ENCODE data around the gene RCVRN.

Gene RCVRN

DNA sequence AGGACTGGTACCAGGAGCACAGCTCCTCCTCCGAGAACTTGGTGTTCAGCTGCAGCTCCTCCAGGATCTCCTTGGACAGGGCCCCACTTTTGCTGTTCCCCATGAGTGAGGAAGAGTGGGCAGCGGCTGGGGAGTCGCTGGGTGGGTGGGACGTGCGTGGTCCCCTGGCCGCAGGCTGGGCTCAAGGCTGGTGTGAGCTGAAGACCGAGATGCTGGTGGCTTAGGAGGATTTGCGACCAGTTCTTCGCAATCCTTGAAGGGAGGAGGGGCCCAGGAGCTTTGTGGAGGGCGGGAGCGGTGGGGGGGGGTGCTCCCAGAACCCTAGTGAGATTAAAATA lies at the start of gene RCVRN:
TSS of gene RCVRN (minus strand) at position 194 of the 338 bp plus-strand sequence. CDS start at position 103, 91 bp downstream.
- DNase-seq, result no peak
- in situ Hi-C loops (cut with HindIII; ENCODE audit: low pct_ligation_motif_present, low pct_unique_long_range_greater_than_20kb, low sequenced_read_pairs), result no loop called here

DNA sequence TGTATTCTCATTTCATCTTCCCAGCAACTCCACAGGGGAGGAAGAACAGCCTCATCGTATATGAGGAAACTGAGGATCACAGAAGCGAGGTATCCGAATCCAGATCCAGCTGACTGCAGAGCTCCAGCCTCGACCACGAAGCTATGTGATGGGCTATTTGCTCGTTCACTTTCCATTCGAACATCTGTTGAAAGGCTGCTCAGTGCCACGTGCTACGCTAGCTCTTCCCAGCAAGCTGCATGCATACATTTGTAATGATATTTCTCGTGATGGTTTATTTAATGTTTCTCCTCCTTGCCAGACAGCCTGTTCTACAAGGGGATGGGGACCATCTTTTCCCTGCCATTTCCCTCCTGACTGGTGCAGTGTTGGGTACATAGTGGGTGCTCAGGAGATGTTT lies 48.4 kb upstream of the RCVRN start:
- in situ Hi-C loops (cut with HindIII; ENCODE audit: low pct_ligation_motif_present, low pct_unique_long_range_greater_than_20kb, low sequenced_read_pairs), result no loop called here
- no peak for DNase-seq

- in situ Hi-C loops (cut with HindIII; ENCODE audit: low pct_ligation_motif_present, low pct_unique_long_range_greater_than_20kb, low sequenced_read_pairs), result no loop called here
- no peak for DNase-seq
Measured at GRCh38 chr17:9951803-9952202, 46.7 kb upstream of the RCVRN start.

- in situ Hi-C loops (cut with HindIII; ENCODE audit: low pct_ligation_motif_present, low pct_unique_long_range_greater_than_20kb, low sequenced_read_pairs), result no loop called here
- DNase-seq, result no peak
Measured at GRCh38 chr17:9948928-9949327, 43.9 kb upstream of the RCVRN start.

GRCh38 chr17:9944704-9945103 lies 39.6 kb upstream of the RCVRN start:
- no peak for DNase-seq
- in situ Hi-C loops (cut with HindIII; ENCODE audit: low pct_ligation_motif_present, low pct_unique_long_range_greater_than_20kb, low sequenced_read_pairs), result no loop called here

GRCh38 chr17:9943343-9943742 lies 38.3 kb upstream of the RCVRN start:
- in situ Hi-C loops (cut with HindIII; ENCODE audit: low pct_ligation_motif_present, low pct_unique_long_range_greater_than_20kb, low sequenced_read_pairs), result no loop called here
- no peak for DNase-seq

DNA sequence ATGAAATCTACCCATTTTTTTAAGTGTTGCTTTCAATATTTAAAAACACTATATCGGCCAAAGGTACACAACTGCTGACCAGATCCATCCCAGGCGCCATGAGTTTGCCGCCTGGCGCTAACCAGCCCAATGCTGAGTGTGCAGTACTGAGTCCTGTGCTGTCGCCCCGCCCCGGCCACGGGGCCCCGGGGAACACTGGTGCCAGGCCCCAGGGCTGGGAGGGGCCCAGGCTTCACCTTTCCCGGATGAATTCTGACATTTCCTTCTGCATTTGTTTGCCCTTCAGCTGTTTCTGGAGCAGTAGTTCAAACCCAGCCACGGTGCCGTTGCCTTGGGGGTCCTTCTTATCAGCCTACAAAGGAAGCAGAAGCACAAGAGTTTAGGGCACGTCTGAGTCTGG lies 37.8 kb upstream of the RCVRN start:
- in situ Hi-C loops (cut with HindIII; ENCODE audit: low pct_ligation_motif_present, low pct_unique_long_range_greater_than_20kb, low sequenced_read_pairs), result no loop called here
- no peak for DNase-seq

DNA sequence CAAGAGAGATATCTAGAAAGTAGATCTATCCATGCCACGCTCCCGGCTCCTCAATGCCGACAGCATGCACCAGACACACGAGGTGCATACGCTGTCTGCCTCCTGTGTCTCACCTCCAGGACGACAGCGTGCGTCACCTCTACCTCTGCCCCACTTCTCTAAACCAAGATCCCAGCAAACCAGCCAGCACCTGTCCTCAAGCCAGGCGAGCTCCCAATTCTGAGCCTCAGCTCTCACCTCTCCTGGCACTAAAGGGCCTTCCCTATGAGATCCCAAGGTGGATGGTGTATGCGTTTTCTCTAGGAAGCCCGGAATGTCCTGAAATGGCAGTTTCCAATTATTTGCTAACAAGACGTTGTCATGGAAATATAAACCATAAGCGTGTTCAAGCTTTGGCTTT lies 36.2 kb upstream of the RCVRN start:
- in situ Hi-C loops (cut with HindIII; ENCODE audit: low pct_ligation_motif_present, low pct_unique_long_range_greater_than_20kb, low sequenced_read_pairs), result no loop called here
- DNase-seq, result no peak

GRCh38 chr17:9940841-9941240 lies 35.8 kb upstream of the RCVRN start:
- DNase-seq, result no peak
- in situ Hi-C loops (cut with HindIII; ENCODE audit: low pct_ligation_motif_present, low pct_unique_long_range_greater_than_20kb, low sequenced_read_pairs), result no loop called here

DNA sequence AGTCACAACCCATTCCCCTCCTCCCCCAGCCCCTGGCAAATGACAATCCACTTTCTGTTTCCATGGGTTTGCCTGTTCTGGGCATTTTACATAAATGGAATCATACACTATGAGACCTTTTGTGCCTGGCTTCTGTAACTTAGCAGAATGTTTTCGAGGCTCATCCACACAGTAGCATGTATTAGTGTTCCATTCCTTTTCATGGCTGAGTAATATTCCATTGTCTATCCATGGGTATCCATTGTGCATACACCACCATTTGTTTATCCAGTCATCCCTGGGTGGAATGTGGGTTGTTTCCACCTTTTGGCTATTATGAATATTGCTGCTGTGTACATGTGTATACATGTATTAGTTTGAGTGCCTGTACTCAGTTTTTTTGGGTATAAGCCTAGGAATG lies 33.7 kb upstream of the RCVRN start:
- no peak for DNase-seq
- in situ Hi-C loops (cut with HindIII; ENCODE audit: low pct_ligation_motif_present, low pct_unique_long_range_greater_than_20kb, low sequenced_read_pairs), result no loop called here

GRCh38 chr17:9937901-9938300 lies 32.8 kb upstream of the RCVRN start:
- no peak for DNase-seq
- in situ Hi-C loops (cut with HindIII; ENCODE audit: low pct_ligation_motif_present, low pct_unique_long_range_greater_than_20kb, low sequenced_read_pairs), result no loop called here

- no peak for DNase-seq
- in situ Hi-C loops (cut with HindIII; ENCODE audit: low pct_ligation_motif_present, low pct_unique_long_range_greater_than_20kb, low sequenced_read_pairs), result no loop called here
Measured at GRCh38 chr17:9937241-9937761, 32.2 kb upstream of the RCVRN start.

- in situ Hi-C loops (cut with HindIII; ENCODE audit: low pct_ligation_motif_present, low pct_unique_long_range_greater_than_20kb, low sequenced_read_pairs), result no loop called here
- no peak for DNase-seq
Measured at GRCh38 chr17:9936095-9936494, 31.0 kb upstream of the RCVRN start.

GRCh38 chr17:9935408-9935807 lies 30.3 kb upstream of the RCVRN start:
- DNase-seq, result no peak
- in situ Hi-C loops (cut with HindIII; ENCODE audit: low pct_ligation_motif_present, low pct_unique_long_range_greater_than_20kb, low sequenced_read_pairs), result no loop called here

DNA sequence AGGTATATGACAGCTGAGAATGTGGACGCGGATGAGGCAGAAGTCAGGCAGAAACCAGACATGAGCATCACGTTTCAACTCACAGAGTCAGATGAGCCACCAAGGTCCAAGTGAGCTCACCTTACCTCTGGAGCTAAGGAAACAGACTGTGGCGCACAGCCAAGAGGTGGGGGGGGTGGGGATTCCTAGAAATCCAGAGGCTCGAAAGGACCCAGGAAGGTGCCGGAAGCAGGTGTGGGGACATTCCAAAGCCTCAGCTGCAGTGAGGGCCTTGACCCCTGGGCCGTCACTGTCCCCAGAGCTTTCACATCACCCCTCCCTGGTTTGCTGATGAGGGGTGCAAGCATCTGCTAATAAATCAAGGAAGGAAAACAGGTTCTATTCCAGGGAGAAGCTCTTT lies 29.3 kb upstream of the RCVRN start:
- in situ Hi-C loops (cut with HindIII; ENCODE audit: low pct_ligation_motif_present, low pct_unique_long_range_greater_than_20kb, low sequenced_read_pairs), result no loop called here

DNA sequence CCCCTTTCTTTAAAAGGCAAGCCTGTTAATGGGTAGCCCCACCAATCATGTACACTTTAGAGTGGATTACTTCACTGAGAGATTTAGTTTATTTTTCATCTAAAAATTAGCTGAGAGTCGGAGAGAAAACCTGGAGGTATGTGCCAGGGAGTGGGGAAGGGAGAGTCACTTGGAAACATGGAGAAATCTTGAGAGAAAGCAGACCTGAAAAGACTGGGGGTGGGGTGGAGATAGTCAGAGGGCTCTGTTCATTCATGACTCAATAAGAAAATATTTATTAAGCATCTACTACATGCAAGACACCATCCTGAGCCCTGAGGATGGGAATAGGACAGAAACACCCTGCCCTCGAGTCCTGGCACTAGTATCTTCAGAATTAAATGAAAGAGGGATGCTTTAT lies 27.4 kb upstream of the RCVRN start:
- DNase-seq, result no peak
- in situ Hi-C loops (cut with HindIII; ENCODE audit: low pct_ligation_motif_present, low pct_unique_long_range_greater_than_20kb, low sequenced_read_pairs), result no loop called here

More for the DNA sequence above, 29.3 kb upstream of the RCVRN start:
- no peak for DNase-seq

- in situ Hi-C loops (cut with HindIII; ENCODE audit: low pct_ligation_motif_present, low pct_unique_long_range_greater_than_20kb, low sequenced_read_pairs), result no loop called here
- DNase-seq, result no peak
Measured at GRCh38 chr17:9931144-9931741, 26.2 kb upstream of the RCVRN start.

DNA sequence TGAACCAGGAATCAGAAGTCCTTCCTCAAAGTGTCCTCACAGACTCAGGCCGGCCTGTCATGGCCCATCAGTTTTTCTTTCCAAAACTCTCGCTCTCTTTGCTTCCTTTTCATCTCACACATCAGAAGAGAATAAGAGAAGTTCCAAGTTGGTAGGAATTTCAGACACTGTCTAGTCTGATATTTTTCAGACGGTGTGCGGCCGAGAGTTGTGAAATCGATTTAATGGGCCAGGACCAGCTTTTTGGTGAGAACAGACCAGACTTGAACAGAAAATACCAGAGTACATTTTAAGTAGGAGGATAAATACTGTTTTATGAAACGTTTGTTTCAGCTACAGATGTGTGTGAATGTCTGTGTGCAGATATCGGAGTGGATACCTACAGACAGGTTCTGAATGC lies 24.8 kb upstream of the RCVRN start:
- in situ Hi-C loops (cut with HindIII; ENCODE audit: low pct_ligation_motif_present, low pct_unique_long_range_greater_than_20kb, low sequenced_read_pairs), result no loop called here

GRCh38 chr17:9928601-9929333 lies 23.7 kb upstream of the RCVRN start:
- in situ Hi-C loops (cut with HindIII; ENCODE audit: low pct_ligation_motif_present, low pct_unique_long_range_greater_than_20kb, low sequenced_read_pairs), result no loop called here
- DNase-seq, result peak; percentile 82

More for the DNA sequence above, 24.8 kb upstream of the RCVRN start:
- no peak for DNase-seq

DNA sequence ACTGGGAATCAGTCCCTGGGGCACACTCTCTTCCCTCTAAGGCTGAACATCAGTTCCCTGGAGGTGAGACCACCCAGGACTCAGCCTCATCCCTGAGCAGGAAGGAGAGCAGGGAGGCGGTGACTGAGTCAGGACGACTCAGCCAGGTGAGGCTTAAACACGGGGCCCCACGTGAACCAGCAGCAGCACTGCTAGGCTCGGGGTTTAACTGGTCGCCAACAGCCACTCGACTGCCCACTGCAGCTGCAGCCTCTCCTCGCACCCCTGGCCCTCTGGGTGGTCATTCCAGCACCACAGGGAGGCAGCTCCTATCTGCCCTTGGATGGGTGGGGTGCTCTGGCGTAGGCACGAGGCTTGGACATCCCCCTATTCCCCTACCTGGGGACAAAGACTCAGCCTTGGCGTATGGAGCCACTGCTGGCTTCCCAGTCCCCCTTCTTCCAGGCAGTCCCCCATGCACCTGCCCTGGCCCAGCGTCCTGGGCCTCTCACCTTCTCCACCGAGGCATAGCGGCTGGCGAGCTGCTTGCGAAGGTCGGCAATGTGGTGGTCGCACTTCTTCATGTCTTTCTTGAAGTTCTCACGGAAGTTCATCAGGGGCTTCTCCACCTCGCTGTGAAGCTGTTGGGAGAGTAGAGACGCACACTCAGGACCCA lies 21.2 kb upstream of the RCVRN start:
- no peak for DNase-seq
- in situ Hi-C loops (cut with HindIII; ENCODE audit: low pct_ligation_motif_present, low pct_unique_long_range_greater_than_20kb, low sequenced_read_pairs), result no loop called here

All from ACHN (cell line).